HG02885 (cell line): ENCODE measurements around the gene CCDC17.
"Not testable (repeated sequence)": the region's sequence is repeated elsewhere in the genome, so short reads cannot be mapped to it uniquely, and the experiment has no call there.

Source experiments
- ATAC-seq: cut with Tn5 transposase; IDR thresholded peaks from one replicate; pipeline ENCODE4 v1.9.1; 2021; ENCODE audit warnings: mild to moderate bottlenecking; ENCODE audit not compliant: unreplicated experiment, poor library complexity

CCDC17 gene

DNA sequence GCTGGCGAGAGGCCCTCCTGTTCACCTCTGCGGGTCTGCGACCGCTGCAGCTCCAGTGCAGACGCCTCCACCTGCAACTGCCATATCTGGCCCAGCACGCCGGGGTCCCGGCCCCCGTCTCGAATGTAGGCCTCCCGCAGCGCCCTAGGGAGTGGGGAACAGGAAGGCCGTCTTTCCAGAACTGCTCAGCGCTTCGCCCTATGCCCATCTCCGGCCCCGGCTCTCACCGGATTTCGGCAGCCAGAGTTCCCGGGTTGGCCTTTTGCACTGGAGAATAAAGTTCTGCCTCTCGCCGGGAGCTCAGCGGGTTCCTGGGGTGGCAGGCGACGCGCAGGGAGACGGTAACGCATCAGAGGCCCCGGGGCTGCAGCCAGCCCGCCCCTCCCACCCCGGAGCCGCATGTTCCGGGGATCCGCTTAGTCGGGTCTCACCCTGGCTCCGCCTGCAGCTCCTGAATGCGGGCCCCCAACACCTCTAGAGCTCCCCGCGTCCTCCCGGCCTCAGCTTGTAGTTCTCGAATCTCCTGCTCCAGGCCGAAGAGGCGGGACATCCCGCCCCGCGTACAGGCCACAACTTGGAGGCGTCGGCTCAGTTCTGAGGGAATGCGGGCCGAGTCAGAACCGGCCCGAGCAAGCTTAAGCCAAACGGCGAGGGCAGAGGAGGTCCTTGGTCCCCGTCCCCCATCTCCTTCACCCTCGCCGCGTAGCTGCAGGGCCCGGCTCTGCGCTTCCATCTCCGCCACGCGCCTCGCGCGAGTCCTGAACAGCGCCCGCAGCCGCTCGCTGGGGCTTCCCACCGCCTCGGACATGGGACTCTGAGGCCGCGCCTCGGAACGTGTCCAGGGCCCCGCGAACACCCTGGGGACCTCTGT, 1.1 kb downstream of the CCDC17 start:
- no peak for ATAC-seq

DNA sequence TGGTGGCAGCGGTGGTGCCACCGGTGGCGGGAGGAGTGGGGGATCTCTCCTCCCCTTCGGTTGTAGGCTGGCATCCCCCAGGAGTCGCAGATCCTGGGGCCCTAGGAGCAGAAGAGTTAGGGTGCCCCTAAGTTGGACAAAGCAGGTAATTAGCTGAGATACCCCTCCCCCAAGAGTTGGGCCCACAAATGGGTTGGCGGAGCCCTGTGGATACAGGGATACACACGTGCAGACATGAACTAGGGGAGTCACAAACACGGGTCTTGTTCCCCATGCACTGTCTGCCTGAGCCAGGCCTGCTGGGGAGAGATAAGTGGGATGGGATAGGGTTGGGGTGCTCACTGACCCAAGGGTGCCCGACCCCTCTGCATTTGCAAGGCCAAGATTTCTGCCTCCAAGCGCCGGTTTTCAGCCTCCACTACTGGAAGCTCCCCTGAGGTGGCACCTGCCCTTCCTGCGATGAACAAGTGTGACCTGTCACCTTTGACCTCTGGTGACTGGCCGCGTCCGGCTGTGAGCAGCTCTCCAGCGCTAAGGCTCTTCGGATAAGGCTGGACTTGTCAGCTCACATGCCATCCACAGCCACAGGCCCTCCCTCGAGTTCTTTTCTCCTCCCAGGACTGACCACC, 1.8 kb downstream of the CCDC17 start:
- no peak for ATAC-seq

DNA sequence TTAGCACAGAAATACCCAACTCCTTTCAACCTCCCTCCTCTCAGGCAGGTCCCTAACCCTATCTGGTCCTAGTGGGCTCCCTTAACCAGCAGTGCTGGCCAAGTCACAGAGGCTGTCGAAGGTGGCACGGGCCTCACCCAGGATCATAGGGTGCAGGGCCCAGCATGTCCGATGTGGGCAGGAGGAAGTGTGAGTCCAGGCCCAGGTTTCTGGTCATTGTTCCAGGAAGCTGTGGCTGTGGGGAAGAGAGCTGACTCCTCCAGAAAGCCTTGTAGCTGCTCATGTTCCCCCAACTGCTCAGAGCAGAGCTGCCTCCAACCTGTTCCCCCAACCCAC, 2.4 kb downstream of the CCDC17 start:
- ATAC-seq = no peak

DNA sequence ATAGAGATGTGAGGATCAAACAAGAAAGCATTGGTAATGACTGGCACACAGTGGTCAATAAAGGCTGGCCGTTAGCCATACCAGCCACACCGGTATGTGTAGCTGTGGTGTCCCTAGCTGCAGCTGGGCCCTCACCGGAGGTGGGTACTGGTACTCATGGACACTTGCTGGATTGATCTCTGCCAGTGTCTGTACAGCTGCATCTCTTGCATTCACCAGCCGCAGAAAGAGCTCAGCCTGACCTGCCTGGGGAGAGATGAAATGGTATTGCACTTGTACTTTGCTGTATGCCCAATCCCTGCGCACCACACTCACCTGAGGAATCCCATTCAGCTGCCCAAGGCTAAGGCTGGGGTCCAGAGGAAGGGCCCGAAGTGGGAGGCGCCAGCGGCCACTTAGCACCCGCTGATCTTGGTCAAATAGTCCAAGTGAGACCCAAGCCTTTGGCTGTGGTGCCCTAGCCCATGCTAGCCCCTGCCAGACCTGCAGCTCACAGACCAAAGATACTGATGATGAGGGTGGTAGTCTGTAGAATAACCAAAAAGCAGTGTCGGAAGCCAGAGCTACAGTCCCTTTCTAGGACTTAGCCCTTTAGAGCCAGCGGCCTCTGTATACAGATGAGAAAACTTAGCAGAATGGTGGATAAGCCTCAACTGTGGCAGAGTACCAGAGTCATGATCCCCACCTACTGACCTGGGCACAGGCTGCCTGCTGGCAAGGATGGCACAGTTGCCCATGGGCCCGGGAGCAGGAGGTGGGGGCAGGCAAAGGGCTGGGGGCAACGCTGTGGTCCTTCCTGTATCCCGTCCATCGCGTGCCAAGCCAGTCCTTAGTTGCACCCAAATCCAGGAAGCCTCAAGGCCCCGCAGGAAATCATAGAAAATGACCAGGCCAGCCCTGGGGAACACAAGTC, 3.0 kb downstream of the CCDC17 start:
- no peak for ATAC-seq

DNA sequence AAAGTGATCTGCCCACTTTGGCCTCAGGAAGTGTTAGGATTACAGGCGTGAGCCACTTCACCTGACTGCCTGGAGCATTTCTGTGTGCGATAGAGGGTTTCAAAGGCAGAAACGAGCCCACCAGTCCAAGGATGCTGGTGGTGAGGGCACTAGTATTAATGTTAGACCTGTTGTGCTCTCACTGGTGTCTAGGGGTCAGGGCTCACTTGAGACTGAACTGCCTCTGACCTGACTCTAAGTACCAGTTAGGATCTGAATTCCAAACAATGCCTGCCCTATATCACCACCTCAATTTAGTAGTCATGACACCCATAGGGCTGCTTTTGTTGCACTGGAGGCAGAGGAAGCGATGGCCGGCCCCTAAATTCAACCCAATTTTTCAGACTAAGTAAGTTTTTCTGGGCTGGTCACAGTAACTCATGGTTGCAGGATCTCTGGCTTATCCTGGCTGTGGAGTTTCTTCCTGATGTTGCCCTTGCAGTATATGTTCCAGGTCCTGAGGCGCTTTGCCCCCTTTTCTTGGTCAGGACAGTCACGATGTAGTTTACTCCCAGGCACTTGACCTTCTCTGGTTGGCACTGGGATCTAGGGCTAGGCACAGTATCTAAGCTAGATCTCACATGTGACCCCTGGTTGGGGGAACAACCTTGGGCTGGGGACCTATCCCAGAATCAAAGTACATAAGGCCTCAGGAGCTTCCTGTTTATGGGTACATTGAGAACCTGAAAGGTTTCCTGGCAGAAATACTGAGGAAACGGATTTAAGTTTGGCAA, 4.5 kb downstream of the CCDC17 start:
- no peak for ATAC-seq

DNA sequence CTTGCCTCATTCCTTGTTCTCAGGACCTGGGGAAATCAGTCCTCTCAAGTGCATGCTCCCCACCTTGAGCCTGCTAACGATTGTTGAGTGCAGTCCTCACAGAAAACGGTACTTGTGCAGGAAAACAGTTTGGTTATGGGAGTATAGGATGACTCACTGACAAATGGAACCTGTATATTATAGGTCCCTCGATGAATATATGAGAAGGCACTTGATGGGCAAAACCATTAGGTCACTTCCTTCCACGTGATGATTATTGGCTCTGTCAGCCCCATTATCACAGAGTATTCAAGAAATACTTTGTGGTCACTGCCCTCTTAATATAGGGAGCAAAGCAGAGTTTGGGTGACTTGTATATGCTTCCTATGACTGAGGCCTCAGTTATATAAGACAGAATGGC, 6.2 kb downstream of the CCDC17 start:
- ATAC-seq = no peak

DNA sequence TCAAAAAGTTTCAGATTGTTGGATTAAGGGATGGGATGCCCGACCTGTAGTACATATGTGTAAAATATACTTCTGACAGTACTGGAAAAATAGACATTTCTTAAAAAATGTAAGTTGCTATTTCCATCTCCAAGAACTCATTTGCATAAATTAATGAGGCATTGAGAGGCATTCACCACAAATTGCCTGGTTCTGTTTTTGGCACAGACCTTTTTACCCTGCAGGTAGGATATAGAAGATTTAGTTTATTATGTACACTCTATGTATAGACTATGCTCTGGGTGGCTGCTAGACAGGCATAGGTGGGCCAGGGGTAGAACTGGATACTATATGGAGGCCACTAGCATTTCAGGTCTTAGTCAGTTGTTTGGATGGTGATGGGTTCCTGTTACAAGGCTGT, 8.0 kb downstream of the CCDC17 start:
- ATAC-seq = no peak

DNA sequence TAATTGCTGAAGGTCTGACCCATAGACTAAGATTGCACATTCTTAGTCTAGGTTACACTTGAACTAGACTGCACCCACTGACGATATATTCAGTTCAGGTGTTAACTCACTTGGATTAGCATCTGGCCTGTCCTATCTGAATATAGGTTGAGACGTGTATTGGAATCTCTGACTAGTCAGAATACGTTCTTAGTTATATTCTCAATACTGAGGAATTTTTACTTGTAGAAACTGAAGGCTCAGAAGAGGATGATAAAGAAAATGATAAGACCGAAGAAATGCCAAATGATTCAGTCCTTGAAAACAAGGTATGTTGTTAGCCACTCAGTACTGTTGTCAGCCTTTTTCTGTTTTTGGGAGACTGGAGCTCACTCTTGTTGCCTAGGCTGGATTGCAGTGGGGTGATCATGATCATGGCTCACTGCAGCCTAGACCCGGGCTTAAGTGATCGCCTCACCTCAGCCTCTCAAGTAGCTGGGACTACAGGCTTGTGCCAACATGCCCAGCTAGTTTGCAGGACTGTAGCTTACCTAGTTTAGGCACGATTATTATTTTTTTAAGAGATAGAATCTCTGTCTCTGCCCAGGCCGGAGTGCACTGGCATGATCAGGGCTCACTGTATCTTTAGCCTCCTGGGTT, 10.8 kb downstream of the CCDC17 start:
- no peak for ATAC-seq

DNA sequence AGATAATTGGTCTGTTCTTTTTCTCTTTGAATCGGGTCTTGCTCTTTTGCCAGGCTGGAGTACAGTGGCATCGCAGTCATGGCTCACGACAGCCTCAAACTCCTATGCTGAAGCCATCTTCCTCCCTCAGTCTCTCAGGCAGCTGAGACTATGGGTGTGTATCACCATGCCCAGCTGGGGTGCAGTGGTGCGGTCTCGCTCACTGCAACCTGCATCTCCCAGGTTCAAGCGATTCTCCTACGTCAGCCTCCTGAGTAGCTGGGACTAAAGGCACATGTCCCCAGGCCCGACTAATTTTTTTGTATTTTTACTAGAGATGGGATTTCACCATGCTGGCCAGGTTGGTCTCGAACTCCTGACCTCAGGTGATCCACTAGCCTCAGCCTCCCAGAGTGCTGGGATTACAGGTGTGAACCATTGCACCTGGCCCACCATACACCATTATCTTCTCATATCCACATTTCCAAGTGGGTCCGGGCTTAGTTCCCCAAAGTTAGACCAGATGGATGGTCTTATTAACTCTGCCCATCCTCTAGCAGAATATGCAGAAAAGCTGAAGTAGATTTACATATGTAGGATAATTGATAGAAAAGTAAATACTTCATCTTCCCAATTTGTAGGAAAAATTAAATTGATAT, 13.1 kb downstream of the CCDC17 start:
- ATAC-seq = no peak

DNA sequence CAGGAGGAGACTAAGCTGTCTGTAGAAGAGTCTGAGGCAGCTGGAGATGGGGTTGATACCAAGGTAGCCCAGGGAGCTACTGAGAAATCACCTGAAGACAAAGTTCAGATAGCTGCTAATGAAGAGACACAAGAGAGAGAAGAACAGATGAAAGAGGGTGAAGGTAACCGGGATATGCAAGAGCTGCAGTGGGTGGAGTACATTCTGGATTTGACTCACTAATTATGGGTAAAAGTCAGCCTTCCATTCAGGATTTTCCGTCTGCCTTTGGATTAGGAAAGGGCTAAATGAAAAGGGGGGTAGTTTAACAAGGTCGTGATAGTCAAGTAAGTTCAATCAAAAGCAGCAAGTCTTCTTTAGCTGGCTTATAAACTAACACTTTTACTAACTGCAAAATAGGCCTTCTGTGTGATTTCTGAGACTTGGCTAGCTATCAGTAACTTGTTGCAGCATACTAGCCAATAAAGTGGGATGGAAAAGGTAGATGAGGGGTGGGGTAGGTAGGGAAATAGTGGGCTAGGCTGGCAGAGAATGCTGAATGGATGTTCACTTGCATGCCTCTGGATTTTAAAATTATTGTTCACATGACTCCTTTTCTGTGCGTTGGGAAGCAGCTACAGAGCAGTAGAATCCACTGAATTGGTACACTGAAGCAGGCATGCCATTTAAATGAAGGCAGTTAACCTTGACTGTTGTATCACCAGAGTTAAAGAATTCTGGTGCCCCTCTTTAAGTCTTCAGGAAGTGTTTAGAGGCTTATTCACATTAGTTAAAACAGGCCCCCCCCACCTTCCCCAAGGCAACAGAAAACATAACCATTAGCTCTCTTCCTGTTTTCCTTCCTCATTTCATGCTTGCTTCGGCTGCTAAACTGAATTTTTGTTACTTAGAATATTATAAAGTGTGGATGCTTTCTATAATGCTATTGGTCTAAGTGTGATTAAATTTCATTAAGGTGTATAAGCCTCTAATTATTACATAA, 15.4 kb downstream of the CCDC17 start:
- ATAC-seq = no peak

DNA sequence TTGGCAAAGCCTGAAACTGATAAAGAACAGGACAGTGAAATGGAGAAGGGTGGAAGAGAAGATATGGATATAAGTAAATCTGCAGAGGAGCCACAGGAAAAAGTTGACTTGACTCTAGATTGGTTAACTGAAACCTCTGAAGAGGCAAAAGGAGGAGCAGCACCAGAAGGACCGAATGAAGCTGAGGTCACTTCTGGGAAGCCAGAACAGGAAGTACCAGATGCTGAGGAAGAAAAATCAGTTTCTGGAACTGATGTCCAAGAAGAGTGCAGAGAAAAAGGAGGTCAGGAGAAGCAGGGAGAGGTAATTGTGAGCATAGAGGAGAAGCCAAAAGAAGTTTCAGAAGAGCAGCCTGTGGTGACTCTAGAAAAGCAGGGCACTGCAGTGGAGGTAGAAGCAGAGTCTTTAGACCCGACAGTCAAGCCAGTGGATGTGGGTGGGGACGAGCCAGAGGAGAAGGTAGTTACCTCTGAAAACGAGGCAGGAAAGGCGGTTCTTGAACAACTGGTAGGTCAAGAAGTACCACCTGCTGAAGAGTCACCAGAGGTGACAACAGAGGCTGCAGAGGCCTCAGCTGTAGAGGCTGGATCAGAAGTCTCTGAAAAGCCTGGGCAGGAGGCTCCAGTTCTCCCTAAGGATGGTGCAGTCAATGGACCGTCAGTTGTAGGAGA, 16.3 kb downstream of the CCDC17 start:
- no peak for ATAC-seq

DNA sequence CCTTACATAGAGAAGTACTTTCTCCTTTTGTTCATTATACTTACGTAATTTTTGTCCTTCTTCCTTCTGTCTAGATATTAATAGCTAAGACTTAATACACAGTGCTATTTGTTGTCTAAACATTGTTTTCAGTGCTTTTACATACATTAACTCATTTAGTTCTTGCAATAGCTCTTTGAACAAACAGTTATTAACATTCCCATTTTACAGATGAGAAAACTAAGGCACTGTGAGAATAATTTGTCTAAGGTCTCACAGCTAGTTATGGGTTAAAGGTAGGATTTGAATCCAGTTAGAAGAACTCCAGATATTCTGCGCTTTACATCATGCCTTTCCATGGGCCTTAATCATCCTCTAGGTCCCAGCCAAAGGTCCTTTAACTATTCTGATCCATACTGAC, 19.6 kb downstream of the CCDC17 start:
- ATAC-seq = no peak

DNA sequence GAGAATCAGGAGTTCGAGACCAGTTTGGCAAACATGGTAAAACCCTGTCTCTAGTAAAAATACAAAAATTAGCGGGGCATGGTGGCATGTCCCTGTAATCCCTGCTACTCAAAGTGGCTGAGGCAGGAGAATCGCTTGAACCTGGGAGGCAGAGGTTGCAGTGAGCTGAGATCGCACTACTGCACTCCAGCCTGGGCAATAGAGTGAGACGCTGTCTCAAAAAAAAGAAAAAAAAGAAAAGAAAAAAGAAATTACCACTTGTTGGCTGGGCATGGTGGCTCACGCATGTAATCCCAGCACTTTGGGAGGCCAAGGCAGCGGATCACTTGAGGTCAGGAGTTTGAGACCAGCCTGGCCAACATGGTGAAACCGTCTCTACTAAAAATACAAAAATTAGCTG, 27.1 kb downstream of the CCDC17 start:
- not testable (repeated sequence) for ATAC-seq

DNA sequence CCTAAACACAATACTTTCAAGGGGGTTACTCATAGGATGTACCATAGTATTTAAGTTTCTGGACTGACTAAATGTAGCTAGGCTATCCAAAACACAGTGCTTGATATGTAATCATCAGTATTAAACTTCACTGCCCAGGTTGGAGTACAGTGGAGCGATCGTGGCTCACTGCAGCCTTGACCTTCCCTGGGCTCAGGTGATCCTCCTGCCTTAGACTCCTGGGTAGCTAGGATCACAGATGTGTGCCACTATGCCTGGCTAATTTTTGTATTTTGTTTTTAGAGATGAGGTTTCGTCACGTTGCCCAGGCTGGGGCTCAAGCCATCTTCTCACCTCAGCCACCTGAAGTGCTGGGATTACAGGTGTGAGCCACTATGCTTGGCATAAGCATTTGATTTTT, 29.4 kb downstream of the CCDC17 start:
- ATAC-seq = no peak

DNA sequence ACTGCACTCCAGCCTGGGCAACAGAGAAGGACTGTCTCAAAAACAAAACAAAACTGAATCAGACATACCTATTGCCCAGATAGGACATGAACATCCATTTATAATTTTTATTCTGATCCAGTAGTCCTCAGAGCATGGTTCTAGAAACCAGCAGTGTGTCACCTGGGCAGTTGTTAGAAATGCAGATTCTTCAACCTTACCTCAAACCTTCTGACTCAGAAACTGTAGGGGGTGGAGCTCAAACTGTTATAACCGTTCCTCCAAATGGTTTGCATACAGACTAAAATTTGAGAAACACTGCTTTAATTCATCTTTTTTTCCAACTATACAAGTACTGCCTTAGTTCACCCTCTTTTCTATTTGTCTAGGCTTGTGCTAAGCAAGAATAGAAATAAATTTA, 34.0 kb downstream of the CCDC17 start:
- ATAC-seq = no peak

DNA sequence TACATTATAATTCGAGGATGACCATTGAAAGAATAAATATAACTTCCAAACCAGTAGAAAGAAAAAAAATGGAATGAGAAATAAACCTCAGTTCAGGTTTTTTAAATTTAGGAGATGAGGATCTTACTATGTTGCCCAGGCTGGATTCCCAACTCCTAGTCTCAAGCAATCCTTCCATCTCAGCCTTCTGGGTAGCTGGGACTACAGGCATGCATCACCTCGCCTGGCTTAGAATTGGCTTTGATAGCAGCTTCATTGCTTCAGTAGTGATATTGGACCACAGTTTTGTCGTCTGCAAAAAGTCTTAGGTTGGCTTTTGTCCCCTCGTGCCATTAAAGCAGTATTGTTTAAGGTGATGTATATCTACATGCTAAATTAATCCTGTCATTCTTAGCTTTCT, 37.1 kb downstream of the CCDC17 start:
- no peak for ATAC-seq

DNA sequence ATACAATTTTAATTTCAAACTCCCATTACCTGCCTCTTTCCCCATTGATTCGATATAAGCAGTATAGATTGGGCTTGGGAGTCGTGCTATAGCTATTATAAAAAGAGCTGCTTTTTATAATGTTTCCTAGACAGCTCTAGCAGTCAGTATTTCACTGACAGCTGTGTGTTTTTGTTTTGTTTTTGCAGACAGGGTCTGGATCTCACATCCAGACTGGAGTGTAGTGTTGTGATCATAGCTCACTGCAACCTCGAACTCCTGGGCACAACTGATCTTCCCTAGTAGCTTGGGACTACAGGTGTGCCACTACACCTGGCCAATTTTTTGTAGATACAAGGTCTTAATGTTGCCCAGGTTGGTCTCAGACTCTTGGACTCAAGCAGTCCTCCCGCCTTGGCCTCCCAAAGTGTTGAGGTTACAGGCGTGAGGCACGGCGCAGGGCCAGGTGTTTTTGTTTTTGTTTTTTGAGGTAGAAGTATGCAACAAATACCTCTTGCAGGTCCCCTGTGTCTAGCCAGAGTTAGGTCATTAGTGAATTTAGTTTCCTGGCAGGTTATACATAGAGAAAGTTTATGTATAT, 38.3 kb downstream of the CCDC17 start:
- no peak for ATAC-seq

DNA sequence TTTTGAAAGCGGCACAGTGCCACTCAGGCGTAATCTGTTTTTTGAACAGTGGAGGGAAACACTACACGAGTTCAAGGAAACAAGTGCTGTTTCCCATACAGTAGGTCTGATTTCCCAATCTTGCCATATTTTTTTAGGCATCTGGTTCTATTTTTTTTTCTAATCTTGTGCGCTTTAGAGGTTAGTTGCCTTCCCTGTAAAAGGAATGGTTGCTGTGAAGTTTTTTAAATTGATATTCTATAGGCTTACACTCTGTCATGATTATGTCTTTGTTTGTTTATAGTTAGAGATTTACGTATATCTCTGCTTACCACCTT, 38.8 kb downstream of the CCDC17 start:
- ATAC-seq = no peak
